OCI-LY7 (cell line): Measurements from ENCODE around the gene MCTP2. TPM values are rescaled to one million over a fixed set of nuclear protein-coding genes. Genes with fewer than 3 reads are reported as not detected.

Experiments
- BruUV-seq: library from RNA; stranded (reverse); fragments of 400-500 nt; replicated peaks from 2 replicates; lab custom pipeline; 2021; lab: Mats Ljungman, UMichigan
- CTCF ChIA-PET: fragments of 300-600 bp; sonication (Branson Sonifier 250); formaldehyde crosslinking; loops from one replicate; lab custom pipeline; 2022; ENCODE audit warnings: antibody characterized with exemption; ENCODE audit not compliant: unreplicated experiment; lab: Charles Lee
- POLR2A ChIA-PET: fragments of 300-600 bp; sonication (Branson Sonifier 250); formaldehyde crosslinking; loops from one replicate; lab custom pipeline; 2022; ENCODE audit warnings: antibody characterized with exemption; lab: Charles Lee
- DNase-seq: peaks from one replicate; pipeline ENCODE4 v3.0.0-alpha.2; 2015; ENCODE audit warnings: low spot score
- H2AFZ ChIP-seq: fragments of 200-600 bp; sonication (generic), shearing (Covaris generic); 2 replicates; pipeline ENCODE4 v1.6.1; 2014; ENCODE audit warnings: mild to moderate bottlenecking, antibody characterized with exemption, low read length, moderate library complexity
- H3K27ac ChIP-seq: fragments of 200-600 bp; sonication (generic); 2 replicates; pipeline ENCODE4 v1.5.1; 2014; ENCODE audit warnings: mixed run types, low read depth, mild to moderate bottlenecking, moderate library complexity, low read length, inconsistent platforms; ENCODE audit not compliant: poor library complexity, severe bottlenecking
- H3K36me3 ChIP-seq: fragments of 200-600 bp; sonication (generic); 2 replicates; pipeline ENCODE4 v1.6.1; 2014; ENCODE audit warnings: mild to moderate bottlenecking, antibody characterized with exemption, low read length, moderate library complexity, mixed read lengths; ENCODE audit not compliant: insufficient read depth
- H3K4me1 ChIP-seq: fragments of 200-600 bp; sonication (generic); 2 replicates; pipeline ENCODE4 v1.5.1; 2014; ENCODE audit warnings: mild to moderate bottlenecking, low read length; ENCODE audit not compliant: insufficient read depth, poor library complexity, severe bottlenecking
- H3K4me2 ChIP-seq: fragments of 200-600 bp; sonication (generic); 2 replicates; pipeline ENCODE4 v1.6.1; 2014; ENCODE audit warnings: mild to moderate bottlenecking, low read length
- H3K4me3 ChIP-seq: fragments of 200-600 bp; sonication (generic); 2 replicates; pipeline ENCODE4 v1.5.1; 2014; ENCODE audit warnings: mild to moderate bottlenecking, low read depth, low read length; ENCODE audit not compliant: poor library complexity, severe bottlenecking
- H3K79me2 ChIP-seq: fragments of 200-600 bp; sonication (generic); 2 replicates; pipeline ENCODE4 v1.6.1; 2016; ENCODE audit warnings: low read depth, mild to moderate bottlenecking, low read length, moderate library complexity, mixed read lengths; ENCODE audit not compliant: insufficient read depth
- H3K9me2 ChIP-seq: fragments of 200-600 bp; sonication (generic); 2 replicates; pipeline ENCODE4 v1.6.1; 2016; ENCODE audit warnings: mild to moderate bottlenecking, low read length, mixed read lengths; ENCODE audit not compliant: insufficient read depth
- H3K9me3 ChIP-seq: fragments of 200-600 bp; sonication (generic); 2 replicates; pipeline ENCODE4 v1.6.1; 2014; ENCODE audit warnings: mild to moderate bottlenecking, mixed run types, low read length, mixed read lengths
- H4K20me1 ChIP-seq: fragments of 200-600 bp; sonication (generic); 2 replicates; pipeline ENCODE4 v1.6.1; 2014; ENCODE audit warnings: mild to moderate bottlenecking, antibody characterized with exemption, low read length, moderate library complexity, mixed read lengths; ENCODE audit not compliant: insufficient read depth
- CTCF ChIP-seq: fragments of 200-600 bp; sonication (generic); conservative IDR thresholded peaks from 2 replicates; pipeline ENCODE4 v1.5.1; 2014; ENCODE audit warnings: mild to moderate bottlenecking, antibody characterized with exemption, low read length, moderate library complexity, mixed read lengths
- EZH2phosphoT487 ChIP-seq: fragments of 200-600 bp; sonication (generic); IDR thresholded peaks from 2 replicates; pipeline ENCODE4 v1.6.1; 2018; ENCODE audit warnings: low read depth, borderline replicate concordance, mild to moderate bottlenecking, mixed run types, antibody characterized with exemption, low read length, moderate library complexity, mixed read lengths
- intact Hi-C: fragments of 100-400 bp; cut with micrococcal nuclease; formaldehyde crosslinking; loops from one replicate; pipeline ENCODE4 v1.10.0; 2022; ENCODE audit not compliant: unreplicated experiment
- total RNA-seq, 2 experiments: library from RNA; depleted of rRNA in 1 of 2; stranded (reverse); fragments of >200 nt in 1 of 2; shearing (Covaris generic) in 1 of 2; gene quantifications; 2 replicates each; pipeline ENCODE4 v1.2.3, GENCODE V29; 2014 to 2022

The MCTP2 gene
- total RNA-seq, 2 experiments from 2014 or later = 73.2 to 90.6 TPM

- Histone ChIP-seq H4K20me1 (no peaks in the 10 kb centered on the region), H3K4me3 (no peak overlapping the region), H3K4me1 (no peaks in the 10 kb centered on the region), H2AFZ (no peak overlapping the region), H3K79me2 (no peaks in the 10 kb centered on the region), H3K9me3 (no peaks in the 10 kb centered on the region), H3K36me3 (peaks cover 42% of the 10 kb centered on the region), H3K9me2 (no peaks in the 10 kb centered on the region), H3K27ac (no peak overlapping the region), H3K4me2 (no peak overlapping the region)
- CTCF ChIA-PET = no interaction called here
- POLR2A ChIA-PET = interaction anchor here (0.7 to 1.3 kb wide), 4 partner anchors 9 to 136 kb away, joined by 3 to 4 read pairs (median 3); no protein-coding TSS in a partner anchor
- intact Hi-C loops = no loop called here
- TF ChIP-seq EZH2phosphoT487 (no peak), CTCF (no peak)
- DNase-seq = no peak
- no TSS peak for BruUV-seq
These were observed 166.0 kb downstream of the MCTP2 start for GRCh38 chr15:94397337-94397736.

- intact Hi-C loops = no loop called here
- no peak overlapping the region for H3K4me2 ChIP-seq
- H3K27ac ChIP-seq = no peak overlapping the region
- no peak overlapping the region for H2AFZ ChIP-seq
- ChIA-PET CTCF (no interaction called here), POLR2A (interaction anchor here (0.7 to 1.3 kb wide), 4 partner anchors 9 to 136 kb away, joined by 3 to 4 read pairs (median 3); no protein-coding TSS in a partner anchor)
- peaks cover 2% of the 10 kb centered on the region for H3K4me1 ChIP-seq
- no peak overlapping the region for H3K4me3 ChIP-seq
- peaks cover 49% of the 10 kb centered on the region for H3K36me3 ChIP-seq
- no peak for DNase-seq
- no TSS peak for BruUV-seq
- H3K79me2 ChIP-seq = no peaks in the 10 kb centered on the region
- H3K9me2 ChIP-seq = no peaks in the 10 kb centered on the region
- TF ChIP-seq EZH2phosphoT487 (no peak), CTCF (no peak)
- no peaks in the 10 kb centered on the region for H4K20me1 ChIP-seq
- H3K9me3 ChIP-seq = no peaks in the 10 kb centered on the region
These were observed 166.6 kb downstream of the MCTP2 start for GRCh38 chr15:94398001-94398400.

- Histone ChIP-seq H3K4me2 (no peak overlapping the region), H3K4me1 (peaks cover 29% of the 10 kb centered on the region), H3K9me3 (no peaks in the 10 kb centered on the region), H3K27ac (no peak overlapping the region), H3K9me2 (no peaks in the 10 kb centered on the region), H3K79me2 (no peaks in the 10 kb centered on the region), H4K20me1 (no peaks in the 10 kb centered on the region), H3K4me3 (no peak overlapping the region), H3K36me3 (peaks cover 53% of the 10 kb centered on the region), H2AFZ (no peak overlapping the region)
- intact Hi-C loops = no loop called here
- POLR2A ChIA-PET = interaction anchor here (0.7 to 1.6 kb wide), 2 partner anchors 11 to 18 kb away, joined by 3 read pairs; no protein-coding TSS in a partner anchor
- CTCF ChIA-PET = no interaction called here
- DNase-seq = no peak
- no TSS peak for BruUV-seq
- TF ChIP-seq EZH2phosphoT487 = no peak
- no peak for TF ChIP-seq CTCF
These were observed 169.4 kb downstream of the MCTP2 start for GRCh38 chr15:94400526-94401298.
